HepG2 (cell line): ENCODE data around the gene ARF5. TPM values are rescaled to one million over a fixed set of nuclear protein-coding genes. Genes with fewer than 3 reads are reported as not detected.

Experiments used
- ATAC-seq: fragments of 200-7000 bp; cut with Tn5 transposase; 3 replicates; pipeline ENCODE4 v1.9.1; 2020; ENCODE audit warnings: mild to moderate bottlenecking, moderate library complexity
- BruUV-seq: library from RNA; stranded (reverse); fragments of 400-500 nt; replicated peaks from 2 replicates; lab custom pipeline; 2021; lab: Mats Ljungman, UMichigan
- CTCF ChIA-PET: fragments of 300-600 bp; formaldehyde crosslinking; extraction: SDS; loops from one replicate; lab custom pipeline; 2021; ENCODE audit warnings: low total read pairs, inconsistent platforms, low intra/inter-chr PET ratio; lab: Yijun Ruan, JAX
- POLR2A ChIA-PET: fragments of 350-600 bp; sonication (Branson Sonifier 250); formaldehyde crosslinking; loops from one replicate; lab custom pipeline; 2020; ENCODE audit warnings: antibody characterized with exemption, inconsistent platforms; lab: Yijun Ruan, JAX
- DNase-seq: peaks from one replicate; pipeline ENCODE4 v3.0.0-alpha.2; 2015; ENCODE audit warnings: low spot score
- FAIRE-seq: peaks from 3 replicates; lab custom pipeline; 2011; peaks lifted over from hg19 to GRCh38; lab: Jason Lieb, UNC
- H2AFZ ChIP-seq: one replicate; pipeline ENCODE4 v1.6.1; 2011; ENCODE audit warnings: low read length, inconsistent platforms
- H3K27ac ChIP-seq: fragments of 300-600 bp; 3 replicates; pipeline ENCODE4 v1.8.0; 2011; ENCODE audit warnings: mixed run types, mild to moderate bottlenecking, mixed read lengths, low read length, inconsistent platforms; ENCODE audit not compliant: insufficient read depth; ENCODE audit errors: extremely low read length
- H3K27me3 ChIP-seq, 2 experiments: fragments of 200-600 bp in 1 of 2; 2 replicates in 1 of 2; 3 replicates in 1 of 2; pipeline versions ENCODE4 v1.6.0 to v1.8.0; 2011; ENCODE audit warnings: low read length in 2 of 2, mild to moderate bottlenecking in 2 of 2, moderate library complexity in 2 of 2, inconsistent platforms in 1 of 2; ENCODE audit not compliant: insufficient read depth in 2 of 2, control insufficient read depth in 1 of 2
- H3K36me3 ChIP-seq, 2 experiments: fragments of 200-600 bp in 1 of 2; replicated peaks in 1 of 2; 2 replicates in 1 of 2; 3 replicates in 1 of 2; pipeline versions ENCODE4 v1.5.1 to v1.8.0; 2011; ENCODE audit warnings: low read length in 2 of 2, inconsistent platforms in 1 of 2; ENCODE audit not compliant: insufficient read depth in 2 of 2, control insufficient read depth in 1 of 2
- H3K4me1 ChIP-seq: 2 replicates; pipeline ENCODE4 v1.5.1; 2012; ENCODE audit warnings: low read length, inconsistent platforms; ENCODE audit not compliant: insufficient read depth
- H3K4me2 ChIP-seq: 2 replicates; pipeline ENCODE4 v1.6.0; 2011; ENCODE audit warnings: low read depth, low read length, inconsistent platforms
- H3K4me3 ChIP-seq, 3 experiments: fragments of 200-600 bp in 1 of 3; sonication (generic), shearing (Covaris generic) in 1 of 3; replicated peaks in 1 of 3; 2 replicates each; pipeline ENCODE4 v1.5.1; 2011 to 2016; ENCODE audit warnings: low read length in 3 of 3, inconsistent platforms in 2 of 3, low read depth in 2 of 3, mild to moderate bottlenecking in 2 of 3, control low read depth in 1 of 3, mixed read lengths in 1 of 3; ENCODE audit not compliant: insufficient read depth in 1 of 3
- H3K79me2 ChIP-seq: one replicate; pipeline ENCODE4 v1.6.1; 2011; ENCODE audit warnings: low read length, inconsistent platforms; ENCODE audit not compliant: insufficient read depth
- H3K9ac ChIP-seq: 2 replicates; pipeline ENCODE4 v1.6.0; 2011; ENCODE audit warnings: mild to moderate bottlenecking, low read depth, low read length, inconsistent platforms; ENCODE audit not compliant: insufficient read depth
- H3K9me3 ChIP-seq: 2 replicates; pipeline ENCODE4 v1.5.1; 2012; ENCODE audit warnings: mild to moderate bottlenecking, low read length
- H4K20me1 ChIP-seq: 2 replicates; pipeline ENCODE4 v1.6.0; 2011; ENCODE audit warnings: inconsistent platforms, mild to moderate bottlenecking, low read length, moderate library complexity; ENCODE audit not compliant: insufficient read depth
- HCFC1 ChIP-seq: fragments of 150-350 bp; IDR thresholded peaks from 2 replicates; pipeline ENCODE4 v1.6.1; 2014; ENCODE audit warnings: low read depth, low read length
- HNRNPK ChIP-seq: fragments of 200-400 bp; formaldehyde crosslinking; IDR thresholded peaks from 2 replicates; pipeline ENCODE4 v1.6.1; 2018; ENCODE audit warnings: low read length, low read depth, moderate library complexity, mild to moderate bottlenecking; ENCODE audit not compliant: poor library complexity, severe bottlenecking
- HOXA5 ChIP-seq: sonication (generic); formaldehyde crosslinking; IDR thresholded peaks from 2 replicates; pipeline ENCODE4 v1.4.0; 2020; ENCODE audit warnings: missing genetic modification reagents
- HOXD1 ChIP-seq: sonication (generic); formaldehyde crosslinking; IDR thresholded peaks from 2 replicates; pipeline ENCODE4 v1.5.0; 2020; ENCODE audit warnings: missing genetic modification reagents
- MEIS1 ChIP-seq: sonication (generic); formaldehyde crosslinking; IDR thresholded peaks from 2 replicates; pipeline ENCODE4 v1.9.0; 2021; ENCODE audit warnings: mild to moderate bottlenecking, missing genetic modification reagents, moderate library complexity, borderline replicate concordance
- MEIS2 ChIP-seq: sonication (generic); formaldehyde crosslinking; IDR thresholded peaks from 2 replicates; pipeline ENCODE4 v1.9.0; 2021; ENCODE audit warnings: mild to moderate bottlenecking, missing genetic modification reagents
- ZNF570 ChIP-seq: sonication (generic); formaldehyde crosslinking; IDR thresholded peaks from 2 replicates; pipeline ENCODE4 v1.4.0; 2020; ENCODE audit warnings: mild to moderate bottlenecking, missing genetic modification reagents, borderline replicate concordance
- ZSCAN9 ChIP-seq: IDR thresholded peaks from 2 replicates; pipeline ENCODE4 v1.6.1; 2016; ENCODE audit warnings: borderline replicate concordance
- ZZZ3 ChIP-seq: sonication (generic); formaldehyde crosslinking; IDR thresholded peaks from 2 replicates; pipeline ENCODE4 v1.4.0; 2020; ENCODE audit warnings: missing genetic modification reagents, mild to moderate bottlenecking, borderline replicate concordance
- WGBS: methylation state at CpG from one replicate; pipeline ENCODE4 v1.1.6; 2017; ENCODE audit warnings: low lambda C conversion rate; 5-methylcytosine and 5-hydroxymethylcytosine counted together
- in situ Hi-C: cut with HindIII; loops from 2 replicates; pipeline ENCODE4 v1.10.0; 2017; ENCODE audit warnings: low pct_unique_long_range_greater_than_20kb; ENCODE audit not compliant: extremely low pct_ligation_motif_present
- intact Hi-C: fragments of 100-400 bp; cut with micrococcal nuclease; formaldehyde crosslinking; loops from one replicate; pipeline ENCODE4 v1.10.0; 2022; ENCODE audit not compliant: unreplicated experiment
- polyA plus RNA-seq, 8 experiments: library from polyadenylated mRNA; depleted of rRNA in 3 of 8; stranded (reverse) in 7 of 8; unstranded in 1 of 8; fragments of >200 nt; fragmentation: Illumina TruSeq in 4 of 8; extraction: Trizol in 4 of 8; gene quantifications; 2 replicates each; pipeline versions ENCODE4 v1.2.1 to v1.2.3, GENCODE V29; 2011 to 2016; ENCODE audit warnings: low read depth in 4 of 8, missing spikeins in 1 of 8, mixed read lengths in 1 of 8; ENCODE audit not compliant: insufficient read depth in 1 of 8
- total RNA-seq, 5 experiments: library from RNA; depleted of rRNA; stranded (reverse); fragments of >200 nt; fragmentation: Illumina TruSeq; extraction: Trizol; gene quantifications; 2 replicates each; pipeline ENCODE4 v1.2.3, GENCODE V29; 2016; ENCODE audit warnings: low read depth in 1 of 5
- TF ChIP-seq, protein P1 (sequence below): sonication (generic); formaldehyde crosslinking; IDR thresholded peaks from 2 replicates; pipeline ENCODE4 v1.4.0; 2020; ENCODE audit warnings: missing genetic modification reagents
- TF ChIP-seq, protein P2 (sequence below): sonication (generic); formaldehyde crosslinking; IDR thresholded peaks from 2 replicates; pipeline ENCODE4 v1.4.0; 2020; ENCODE audit warnings: missing genetic modification reagents, mild to moderate bottlenecking, borderline replicate concordance
- TF ChIP-seq, protein P3 (sequence below): IDR thresholded peaks from 2 replicates; pipeline ENCODE4 v1.6.1; 2016; ENCODE audit warnings: control low read depth

ARF5 gene
- total and polyA plus RNA-seq, 2 of the 13 experiments (the other 11 are each of a cell fraction or from before 2014, with no cell fraction given), result 109 to 135 TPM

DNA sequence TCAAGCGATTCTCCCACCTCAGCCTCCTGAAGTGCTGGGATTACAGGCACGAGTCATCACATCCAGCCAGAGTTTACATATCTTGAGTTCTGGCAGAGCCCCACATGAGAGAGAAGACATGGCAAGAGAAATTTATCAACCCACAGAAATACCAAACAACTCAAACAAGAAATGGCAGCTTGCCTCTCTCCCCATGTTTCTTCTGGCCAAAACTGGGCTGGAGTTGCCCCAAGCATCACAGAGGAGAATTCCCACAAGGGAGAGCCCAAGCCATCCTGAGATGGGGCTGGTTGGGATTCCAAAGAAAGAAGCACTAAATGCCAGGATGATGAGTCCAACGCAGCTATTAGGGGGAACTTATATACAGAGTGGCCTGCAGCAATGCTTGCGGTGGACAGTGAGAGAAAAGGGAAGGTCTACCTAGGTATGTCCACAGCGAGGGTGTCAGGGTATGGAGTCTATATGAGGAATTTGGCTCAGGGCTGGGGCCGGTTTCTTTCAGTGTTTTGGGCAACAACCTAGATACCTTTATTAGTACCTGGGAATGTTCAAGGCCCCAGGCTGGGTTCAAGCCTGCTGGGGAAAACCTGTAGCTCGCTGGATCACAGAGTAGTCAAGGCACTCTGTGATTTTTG is 44.2 kb downstream of the ARF5 start (continued):
- TF ChIP-seq, protein P1, sequence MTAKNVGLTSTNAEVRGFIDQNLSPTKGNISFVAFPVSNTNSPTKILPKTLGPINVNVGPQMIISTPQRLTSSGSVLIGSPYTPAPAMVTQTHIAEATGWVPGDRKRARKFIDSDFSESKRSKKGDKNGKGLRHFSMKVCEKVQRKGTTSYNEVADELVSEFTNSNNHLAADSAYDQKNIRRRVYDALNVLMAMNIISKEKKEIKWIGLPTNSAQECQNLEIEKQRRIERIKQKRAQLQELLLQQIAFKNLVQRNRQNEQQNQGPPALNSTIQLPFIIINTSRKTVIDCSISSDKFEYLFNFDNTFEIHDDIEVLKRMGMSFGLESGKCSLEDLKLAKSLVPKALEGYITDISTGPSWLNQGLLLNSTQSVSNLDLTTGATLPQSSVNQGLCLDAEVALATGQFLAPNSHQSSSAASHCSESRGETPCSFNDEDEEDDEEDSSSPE (CRISPR knock-in tag), result no peak
- TF ChIP-seq, protein P2, sequence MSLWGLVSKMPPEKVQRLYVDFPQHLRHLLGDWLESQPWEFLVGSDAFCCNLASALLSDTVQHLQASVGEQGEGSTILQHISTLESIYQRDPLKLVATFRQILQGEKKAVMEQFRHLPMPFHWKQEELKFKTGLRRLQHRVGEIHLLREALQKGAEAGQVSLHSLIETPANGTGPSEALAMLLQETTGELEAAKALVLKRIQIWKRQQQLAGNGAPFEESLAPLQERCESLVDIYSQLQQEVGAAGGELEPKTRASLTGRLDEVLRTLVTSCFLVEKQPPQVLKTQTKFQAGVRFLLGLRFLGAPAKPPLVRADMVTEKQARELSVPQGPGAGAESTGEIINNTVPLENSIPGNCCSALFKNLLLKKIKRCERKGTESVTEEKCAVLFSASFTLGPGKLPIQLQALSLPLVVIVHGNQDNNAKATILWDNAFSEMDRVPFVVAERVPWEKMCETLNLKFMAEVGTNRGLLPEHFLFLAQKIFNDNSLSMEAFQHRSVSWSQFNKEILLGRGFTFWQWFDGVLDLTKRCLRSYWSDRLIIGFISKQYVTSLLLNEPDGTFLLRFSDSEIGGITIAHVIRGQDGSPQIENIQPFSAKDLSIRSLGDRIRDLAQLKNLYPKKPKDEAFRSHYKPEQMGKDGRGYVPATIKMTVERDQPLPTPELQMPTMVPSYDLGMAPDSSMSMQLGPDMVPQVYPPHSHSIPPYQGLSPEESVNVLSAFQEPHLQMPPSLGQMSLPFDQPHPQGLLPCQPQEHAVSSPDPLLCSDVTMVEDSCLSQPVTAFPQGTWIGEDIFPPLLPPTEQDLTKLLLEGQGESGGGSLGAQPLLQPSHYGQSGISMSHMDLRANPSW (CRISPR knock-in tag), result no peak
- TF ChIP-seq ZSCAN9 (CRISPR knock-in tag) (no peak), HNRNPK (no peak)

DNA sequence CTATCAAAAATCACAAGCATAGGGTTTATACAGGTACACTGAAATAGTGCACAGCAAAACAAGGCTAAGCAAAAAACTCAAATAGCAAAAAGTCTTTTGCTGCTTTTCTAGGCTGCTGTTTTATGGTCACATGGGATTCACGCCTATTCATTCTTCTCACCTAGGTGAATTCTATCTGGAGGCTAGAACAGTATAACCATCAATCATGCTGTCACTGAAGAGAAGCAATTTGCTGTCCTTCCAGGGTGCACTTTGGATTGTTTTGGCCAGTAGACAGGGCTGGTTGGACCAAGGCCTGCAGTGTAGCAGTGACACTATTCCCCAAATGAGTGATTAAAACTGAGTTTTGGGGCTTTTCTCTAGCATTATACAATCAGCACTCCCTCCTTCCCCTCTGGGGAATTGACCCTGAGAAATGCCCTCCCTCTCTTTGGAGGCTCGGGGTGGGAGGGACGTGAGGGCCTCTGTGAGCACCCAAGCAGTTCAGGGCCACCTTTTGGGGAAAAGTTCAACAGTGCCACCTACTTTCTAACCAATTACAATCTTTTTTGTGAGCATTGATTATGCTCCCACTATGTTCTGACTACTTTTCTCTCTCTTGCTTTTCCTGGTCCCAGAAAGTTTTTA is 47.6 kb downstream of the ARF5 start:
- no peaks in the 10 kb centered on the region for H3K9me3 ChIP-seq
- no peak overlapping the region for H3K4me3 ChIP-seq
- TF ChIP-seq HOXD1 (CRISPR knock-in tag) (peak; percentile 94), MEIS1 (CRISPR knock-in tag) (peak; percentile 60; the same call in 1 of the 2 replicates), HOXA5 (CRISPR knock-in tag) (peak; percentile 94), MEIS2 (peak; percentile 75), HCFC1 (no peak), ZZZ3 (no peak), ZNF570 (no peak)
- TF ChIP-seq, protein P3, sequence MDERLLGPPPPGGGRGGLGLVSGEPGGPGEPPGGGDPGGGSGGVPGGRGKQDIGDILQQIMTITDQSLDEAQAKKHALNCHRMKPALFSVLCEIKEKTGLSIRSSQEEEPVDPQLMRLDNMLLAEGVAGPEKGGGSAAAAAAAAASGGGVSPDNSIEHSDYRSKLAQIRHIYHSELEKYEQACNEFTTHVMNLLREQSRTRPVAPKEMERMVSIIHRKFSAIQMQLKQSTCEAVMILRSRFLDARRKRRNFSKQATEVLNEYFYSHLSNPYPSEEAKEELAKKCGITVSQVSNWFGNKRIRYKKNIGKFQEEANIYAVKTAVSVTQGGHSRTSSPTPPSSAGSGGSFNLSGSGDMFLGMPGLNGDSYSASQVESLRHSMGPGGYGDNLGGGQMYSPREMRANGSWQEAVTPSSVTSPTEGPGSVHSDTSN, result peak; percentile 43; the same call in 1 of the 2 replicates
- H3K9ac ChIP-seq, result no peak overlapping the region
- in situ Hi-C loops, result no loop called here
- DNase-seq (no peak), ATAC-seq (peak; percentile 73), FAIRE-seq (no peak)
- H3K4me2 ChIP-seq, result no peak overlapping the region
- intact Hi-C loops, result no loop called here
- 2% methylated on average over 3 of the region's 3 CpGs for WGBS
- POLR2A ChIA-PET, result no interaction called here
- no peaks in the 10 kb centered on the region for H4K20me1 ChIP-seq
- H3K27me3 ChIP-seq, result no peaks in the 10 kb centered on the region; a peak in 2 of 5 replicates
- H2AFZ ChIP-seq, result no peak overlapping the region
- no peak overlapping the region for H3K27ac ChIP-seq
- no TSS peak for BruUV-seq
- peaks cover 7% of the 10 kb centered on the region; the same call in 1 of the 2 replicates for H3K4me1 ChIP-seq
- H3K79me2 ChIP-seq, result no peaks in the 10 kb centered on the region
- no peaks in the 10 kb centered on the region for H3K36me3 ChIP-seq
- CTCF ChIA-PET, result no interaction called here
